Vagina (tissue), 2 donors: Measurements from ENCODE around the gene OR52K1. TPM values are rescaled to one million over a fixed set of nuclear protein-coding genes. Genes with fewer than 3 reads are reported as not detected.
"Not testable (repeated sequence)": the region's sequence is repeated elsewhere in the genome, so short reads cannot be mapped to it uniquely, and the experiment has no call there.

Experiments used
- DNase-seq, 2 donors: peaks; one replicate each; pipeline ENCODE4 v3.0.0-alpha.2; 2017; ENCODE audit errors: extremely low spot score in 2 of 2
- H3K27ac ChIP-seq: fragments of 200-600 bp; sonication (generic); one replicate; pipeline ENCODE4 v1.5.1; 2019
- H3K27me3 ChIP-seq: fragments of 200-600 bp; sonication (generic); one replicate; pipeline ENCODE4 v1.5.1; 2019
- H3K36me3 ChIP-seq, 2 donors: fragments of 200-600 bp; sonication (generic); one replicate each; pipeline ENCODE4 v1.5.1; 2017 to 2019
- H3K4me1 ChIP-seq: fragments of 200-600 bp; sonication (generic); one replicate; pipeline ENCODE4 v1.5.1; 2019
- H3K4me3 ChIP-seq, 2 donors: fragments of 200-600 bp; sonication (generic); 1 replicate in 1 of 2; 2 replicates in 1 of 2; pipeline ENCODE4 v1.5.1; 2016 to 2019
- H3K9me3 ChIP-seq: fragments of 200-600 bp; sonication (generic); one replicate; pipeline ENCODE4 v1.5.1; 2019
- POLR2A ChIP-seq, 2 donors: fragments of 450-650 bp; IDR thresholded peaks; one replicate each; pipeline ENCODE4 v1.6.1; 2017; ENCODE audit warnings: antibody characterized with exemption in 2 of 2, mild to moderate bottlenecking in 2 of 2, moderate library complexity in 2 of 2
- POLR2AphosphoS5 ChIP-seq, 2 donors: sonication (generic); formaldehyde crosslinking; IDR thresholded peaks; one replicate each; pipeline ENCODE4 v1.9.0; 2017; ENCODE audit warnings: antibody characterized with exemption in 2 of 2, mild to moderate bottlenecking in 2 of 2, low read depth in 1 of 2; ENCODE audit not compliant: insufficient read depth in 1 of 2
- intact Hi-C: fragments of 100-400 bp; cut with DNase I; formaldehyde crosslinking; loops from one replicate; pipeline ENCODE4 v1.15.1; 2023
- total RNA-seq: library from RNA; depleted of rRNA; stranded (reverse); fragments of >200 nt; gene quantifications from one replicate; pipeline ENCODE4 v1.2.3, GENCODE V29; 2016
- TF ChIP-seq, protein P1 (sequence below), 3 experiments: fragments of 450-650 bp in 2 of 3; fragments of 200-600 bp in 1 of 3; sonication (generic) in 1 of 3; IDR thresholded peaks; one replicate each; pipeline ENCODE4 v1.5.1; 2017 to 2019; ENCODE audit warnings: antibody characterized with exemption in 3 of 3, mild to moderate bottlenecking in 2 of 3, moderate library complexity in 2 of 3

The OR52K1 gene
- total RNA-seq, 1 donor from 2014 or later = not detected

DNA sequence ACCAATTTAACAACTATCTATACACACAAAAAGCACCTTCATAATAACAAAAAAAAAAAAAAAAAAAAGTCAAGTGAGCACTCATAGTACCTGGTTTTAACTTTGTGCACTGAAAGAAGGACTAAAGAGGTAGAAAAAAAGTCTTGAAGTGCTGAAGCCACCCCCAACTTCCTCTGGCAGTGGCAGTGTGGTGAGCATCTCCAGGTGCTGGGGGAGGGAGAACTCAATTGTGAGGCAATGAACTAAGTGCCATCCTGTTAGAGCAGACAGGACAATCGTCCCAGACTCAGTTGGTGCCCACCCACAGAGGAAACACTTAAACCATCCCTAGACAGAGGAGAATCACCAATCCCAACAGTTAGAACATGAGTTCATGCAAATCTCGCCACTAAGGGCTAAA is 39.9 kb downstream of the OR52K1 start:
- H3K4me3 ChIP-seq = no peak overlapping the region
- TF ChIP-seq POLR2AphosphoS5 (IDR thresholded peaks at IDR 0.05; ENCODE audit: insufficient read depth in 1 of 2, low read depth in 1 of 2) = no peak
- no peak for TF ChIP-seq POLR2A (IDR thresholded peaks at IDR 0.05)
- TF ChIP-seq, protein P1, sequence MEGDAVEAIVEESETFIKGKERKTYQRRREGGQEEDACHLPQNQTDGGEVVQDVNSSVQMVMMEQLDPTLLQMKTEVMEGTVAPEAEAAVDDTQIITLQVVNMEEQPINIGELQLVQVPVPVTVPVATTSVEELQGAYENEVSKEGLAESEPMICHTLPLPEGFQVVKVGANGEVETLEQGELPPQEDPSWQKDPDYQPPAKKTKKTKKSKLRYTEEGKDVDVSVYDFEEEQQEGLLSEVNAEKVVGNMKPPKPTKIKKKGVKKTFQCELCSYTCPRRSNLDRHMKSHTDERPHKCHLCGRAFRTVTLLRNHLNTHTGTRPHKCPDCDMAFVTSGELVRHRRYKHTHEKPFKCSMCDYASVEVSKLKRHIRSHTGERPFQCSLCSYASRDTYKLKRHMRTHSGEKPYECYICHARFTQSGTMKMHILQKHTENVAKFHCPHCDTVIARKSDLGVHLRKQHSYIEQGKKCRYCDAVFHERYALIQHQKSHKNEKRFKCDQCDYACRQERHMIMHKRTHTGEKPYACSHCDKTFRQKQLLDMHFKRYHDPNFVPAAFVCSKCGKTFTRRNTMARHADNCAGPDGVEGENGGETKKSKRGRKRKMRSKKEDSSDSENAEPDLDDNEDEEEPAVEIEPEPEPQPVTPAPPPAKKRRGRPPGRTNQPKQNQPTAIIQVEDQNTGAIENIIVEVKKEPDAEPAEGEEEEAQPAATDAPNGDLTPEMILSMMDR (IDR thresholded peaks at IDR 0.05) = no peak
- no peak overlapping the region for H3K27ac ChIP-seq
- H3K36me3 ChIP-seq = no peaks in the 10 kb centered on the region
- H3K9me3 ChIP-seq = no peaks in the 10 kb centered on the region
- intact Hi-C loops = no loop called here
- H3K4me1 ChIP-seq = no peaks in the 10 kb centered on the region
- H3K27me3 ChIP-seq = no peaks in the 10 kb centered on the region
- no peak for DNase-seq

DNA sequence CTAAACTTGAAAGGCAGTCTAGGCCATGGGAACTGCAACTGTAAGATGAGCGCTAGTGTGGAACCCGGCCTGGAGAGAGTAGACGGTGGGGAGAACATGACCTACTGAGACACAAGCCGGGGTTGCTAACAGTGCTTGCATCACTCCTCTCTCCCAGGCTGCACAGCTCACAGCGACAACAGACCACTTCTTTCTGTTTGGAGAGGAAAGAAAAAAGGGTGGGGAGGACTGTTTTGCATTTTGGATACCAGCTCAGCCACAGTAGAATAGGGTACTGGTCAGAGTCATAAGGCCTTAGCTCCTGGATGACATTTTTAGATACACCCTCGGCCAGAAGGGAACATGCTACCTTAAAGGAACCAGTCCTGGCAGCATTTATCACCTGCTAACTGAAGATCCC is 40.3 kb downstream of the OR52K1 start:
- Histone ChIP-seq H3K4me3 (no peak overlapping the region), H3K27ac (no peak overlapping the region), H3K36me3 (no peaks in the 10 kb centered on the region), H3K4me1 (no peaks in the 10 kb centered on the region), H3K27me3 (no peaks in the 10 kb centered on the region), H3K9me3 (no peaks in the 10 kb centered on the region)
- TF ChIP-seq, protein P1 (IDR thresholded peaks at IDR 0.05) = no peak
- no peak for TF ChIP-seq POLR2A (IDR thresholded peaks at IDR 0.05)
- TF ChIP-seq POLR2AphosphoS5 (IDR thresholded peaks at IDR 0.05; ENCODE audit: insufficient read depth in 1 of 2, low read depth in 1 of 2) = no peak
- DNase-seq = no peak
- intact Hi-C loops = no loop called here

DNA sequence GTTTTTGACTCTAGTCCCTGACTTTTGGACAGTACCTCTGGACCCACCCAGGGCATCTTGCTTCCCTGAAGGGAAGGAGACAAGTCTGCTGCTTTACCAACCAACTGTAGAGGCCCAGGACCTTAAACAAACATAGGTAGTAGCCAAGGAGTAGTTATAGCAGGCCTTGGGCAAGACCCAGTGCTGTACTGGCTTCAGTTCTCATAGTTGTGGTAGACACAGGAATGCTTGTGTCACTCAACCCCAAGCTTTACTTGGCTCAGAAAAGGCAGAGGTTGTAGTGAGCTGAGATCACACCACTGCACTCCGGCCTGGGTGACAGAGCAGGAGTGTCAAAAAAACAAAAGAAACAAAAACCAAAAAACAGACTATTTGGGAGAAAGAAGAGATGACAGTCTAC is 41.2 kb downstream of the OR52K1 start:
- intact Hi-C loops = no loop called here
- Histone ChIP-seq H3K36me3 (no peaks in the 10 kb centered on the region), H3K4me3 (no peak overlapping the region), H3K27me3 (no peaks in the 10 kb centered on the region), H3K27ac (no peak overlapping the region), H3K4me1 (no peaks in the 10 kb centered on the region), H3K9me3 (no peaks in the 10 kb centered on the region)
- no peak for DNase-seq
- no peak for TF ChIP-seq POLR2AphosphoS5 (IDR thresholded peaks at IDR 0.05; ENCODE audit: insufficient read depth in 1 of 2, low read depth in 1 of 2)
- TF ChIP-seq POLR2A (IDR thresholded peaks at IDR 0.05) = no peak
- TF ChIP-seq, protein P1 (IDR thresholded peaks at IDR 0.05) = no peak

DNA sequence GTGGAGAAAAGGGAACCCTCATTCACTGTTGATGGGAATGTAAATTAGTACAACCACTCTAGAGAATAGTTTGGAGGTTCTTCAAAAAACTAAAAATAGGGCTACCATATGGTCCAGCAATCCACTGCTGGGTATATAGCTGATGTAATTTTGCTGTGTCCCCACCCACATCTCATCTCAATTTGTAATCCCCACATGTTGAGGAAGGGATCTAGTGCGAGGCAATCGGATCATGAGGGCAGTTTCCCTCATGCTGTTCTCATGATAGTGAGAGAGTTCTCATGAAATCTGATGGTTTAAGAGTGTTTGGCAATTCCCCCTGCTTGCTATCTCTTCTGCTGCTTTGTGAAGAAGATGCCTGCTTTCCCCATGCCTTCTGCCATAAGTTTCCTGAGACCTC is 45.5 kb downstream of the OR52K1 start:
- no peak for DNase-seq
- H3K27me3 ChIP-seq = no peaks in the 10 kb centered on the region
- H3K27ac ChIP-seq = no peak overlapping the region
- intact Hi-C loops = no loop called here
- H3K4me3 ChIP-seq = no peak overlapping the region
- TF ChIP-seq POLR2A (IDR thresholded peaks at IDR 0.05) = no peak
- no peak for TF ChIP-seq POLR2AphosphoS5 (IDR thresholded peaks at IDR 0.05; ENCODE audit: insufficient read depth in 1 of 2, low read depth in 1 of 2)
- TF ChIP-seq, protein P1 (IDR thresholded peaks at IDR 0.05) = no peak
- H3K4me1 ChIP-seq = no peaks in the 10 kb centered on the region
- no peaks in the 10 kb centered on the region for H3K36me3 ChIP-seq
- no peaks in the 10 kb centered on the region for H3K9me3 ChIP-seq

DNA sequence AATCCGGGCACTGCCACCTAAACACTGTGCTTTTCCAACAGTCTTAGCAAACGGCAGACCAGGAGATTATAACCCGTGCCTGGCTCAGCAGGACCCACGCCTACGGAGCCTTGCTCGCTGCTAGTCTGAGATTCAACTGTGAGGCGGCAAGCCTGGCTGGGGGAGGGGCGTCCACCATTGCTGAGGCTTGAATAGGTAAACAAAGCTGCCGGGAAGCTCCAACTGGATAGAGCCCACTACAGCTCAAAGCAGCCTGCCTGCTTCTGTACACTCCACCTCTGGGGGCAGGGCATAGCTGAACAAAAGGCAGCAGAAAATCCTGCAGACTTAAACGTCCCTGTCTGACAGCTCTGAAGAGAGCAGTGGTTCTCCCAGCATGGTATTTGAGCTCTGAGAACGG is 49.2 kb downstream of the OR52K1 start:
- H3K9me3 ChIP-seq, H3K27ac ChIP-seq, intact Hi-C loops, H3K4me3 ChIP-seq, H3K36me3 ChIP-seq, DNase-seq, H3K27me3 ChIP-seq, H3K4me1 ChIP-seq: not testable (repeated sequence)
